HEK293 (cell line): ENCODE measurements around the gene EDEM1.

Experiments
- ZBTB21 ChIP-seq: fragments of 450-650 bp; formaldehyde crosslinking; IDR thresholded peaks from 2 replicates; pipeline ENCODE4 v1.5.1; 2017; ENCODE audit warnings: missing biosample characterization, missing genetic modification characterization
- ZNF174 ChIP-seq: fragments of 450-650 bp; formaldehyde crosslinking; IDR thresholded peaks from 2 replicates; pipeline ENCODE4 v1.5.0; 2017; ENCODE audit warnings: missing biosample characterization, mild to moderate bottlenecking, missing genetic modification characterization
- ZNF214 ChIP-seq: fragments of 450-650 bp; formaldehyde crosslinking; IDR thresholded peaks from 2 replicates; pipeline ENCODE4 v1.5.1; 2017; ENCODE audit warnings: missing biosample characterization, mild to moderate bottlenecking, missing genetic modification characterization, borderline replicate concordance
- ZNF433 ChIP-seq: fragments of 450-650 bp; formaldehyde crosslinking; IDR thresholded peaks from 2 replicates; pipeline ENCODE4 v1.5.1; 2016; ENCODE audit warnings: missing biosample characterization, missing genetic modification characterization, low read depth
- ZNF768 ChIP-seq: fragments of 450-650 bp; formaldehyde crosslinking; IDR thresholded peaks from 2 replicates; pipeline ENCODE4 v1.5.1; 2018; ENCODE audit warnings: missing biosample characterization, mild to moderate bottlenecking, missing genetic modification characterization
- TF ChIP-seq, protein P1 (sequence below): fragments of 450-650 bp; formaldehyde crosslinking; IDR thresholded peaks from 2 replicates; pipeline ENCODE4 v1.5.1; 2016; ENCODE audit warnings: missing biosample characterization, missing genetic modification characterization
- TF ChIP-seq, protein P2 (sequence below): fragments of 450-650 bp; formaldehyde crosslinking; IDR thresholded peaks from 2 replicates; pipeline ENCODE4 v1.5.1; 2016; ENCODE audit warnings: missing biosample characterization, missing genetic modification characterization

DNA sequence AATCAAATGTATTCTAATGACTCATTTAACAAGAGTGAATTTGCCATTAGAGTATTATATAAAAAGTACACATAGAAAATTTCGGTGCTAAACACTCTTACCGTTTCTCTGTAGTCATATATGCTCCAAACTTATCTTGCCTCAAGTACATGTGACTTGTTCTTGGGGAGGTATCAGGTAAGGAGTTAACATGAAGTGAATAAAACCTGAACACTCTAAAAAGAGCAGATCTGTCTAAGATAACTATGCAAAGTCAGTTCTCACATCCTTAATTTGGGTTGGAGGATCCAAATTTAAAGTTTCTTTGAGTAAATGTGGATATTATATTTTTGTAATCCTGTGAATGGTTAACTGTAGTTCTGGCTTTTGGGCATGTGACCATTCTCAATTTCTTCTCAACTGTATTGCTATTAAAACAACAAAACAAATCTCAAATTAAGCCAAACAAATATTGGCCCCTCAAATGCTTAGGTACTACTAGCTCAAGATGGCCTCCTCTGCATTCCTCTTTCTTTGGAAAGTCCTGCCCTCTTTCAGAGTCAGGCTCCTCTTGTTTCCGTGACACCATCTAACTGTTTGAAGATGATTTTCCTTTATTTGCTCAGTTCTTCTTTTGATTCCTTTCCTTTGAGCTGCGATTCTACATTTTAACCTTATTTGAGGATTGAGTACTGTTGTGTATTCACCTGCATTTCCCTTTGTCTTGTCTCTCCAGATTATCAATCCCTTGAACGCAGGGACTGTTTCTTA lies 4.2 kb downstream of the EDEM1 start:
- TF ChIP-seq ZBTB21 (no peak), ZNF214 (tag by site-specific recombination) (no peak), ZNF768 (tag by site-specific recombination) (no peak), ZNF174 (tag by site-specific recombination) (no peak), ZNF433 (tag by site-specific recombination) (no peak)
- TF ChIP-seq, protein P1, sequence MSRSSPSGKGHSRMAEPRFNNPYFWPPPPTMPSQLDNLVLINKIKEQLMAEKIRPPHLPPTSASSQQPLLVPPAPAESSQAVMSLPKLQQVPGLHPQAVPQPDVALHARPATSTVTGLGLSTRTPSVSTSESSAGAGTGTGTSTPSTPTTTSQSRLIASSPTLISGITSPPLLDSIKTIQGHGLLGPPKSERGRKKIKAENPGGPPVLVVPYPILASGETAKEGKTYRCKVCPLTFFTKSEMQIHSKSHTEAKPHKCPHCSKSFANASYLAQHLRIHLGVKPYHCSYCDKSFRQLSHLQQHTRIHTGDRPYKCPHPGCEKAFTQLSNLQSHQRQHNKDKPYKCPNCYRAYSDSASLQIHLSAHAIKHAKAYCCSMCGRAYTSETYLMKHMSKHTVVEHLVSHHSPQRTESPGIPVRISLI (tag by site-specific recombination), result no peak
- TF ChIP-seq, protein P2, sequence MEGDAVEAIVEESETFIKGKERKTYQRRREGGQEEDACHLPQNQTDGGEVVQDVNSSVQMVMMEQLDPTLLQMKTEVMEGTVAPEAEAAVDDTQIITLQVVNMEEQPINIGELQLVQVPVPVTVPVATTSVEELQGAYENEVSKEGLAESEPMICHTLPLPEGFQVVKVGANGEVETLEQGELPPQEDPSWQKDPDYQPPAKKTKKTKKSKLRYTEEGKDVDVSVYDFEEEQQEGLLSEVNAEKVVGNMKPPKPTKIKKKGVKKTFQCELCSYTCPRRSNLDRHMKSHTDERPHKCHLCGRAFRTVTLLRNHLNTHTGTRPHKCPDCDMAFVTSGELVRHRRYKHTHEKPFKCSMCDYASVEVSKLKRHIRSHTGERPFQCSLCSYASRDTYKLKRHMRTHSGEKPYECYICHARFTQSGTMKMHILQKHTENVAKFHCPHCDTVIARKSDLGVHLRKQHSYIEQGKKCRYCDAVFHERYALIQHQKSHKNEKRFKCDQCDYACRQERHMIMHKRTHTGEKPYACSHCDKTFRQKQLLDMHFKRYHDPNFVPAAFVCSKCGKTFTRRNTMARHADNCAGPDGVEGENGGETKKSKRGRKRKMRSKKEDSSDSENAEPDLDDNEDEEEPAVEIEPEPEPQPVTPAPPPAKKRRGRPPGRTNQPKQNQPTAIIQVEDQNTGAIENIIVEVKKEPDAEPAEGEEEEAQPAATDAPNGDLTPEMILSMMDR, result no peak
